Measurements from ENCODE around the gene NOTUM. TPM values are rescaled to one million over a fixed set of nuclear protein-coding genes. Genes with fewer than 3 reads are reported as not detected.

NOTUM gene
- total RNA-seq, 1 experiment from 2014 or later: not detected

DNA sequence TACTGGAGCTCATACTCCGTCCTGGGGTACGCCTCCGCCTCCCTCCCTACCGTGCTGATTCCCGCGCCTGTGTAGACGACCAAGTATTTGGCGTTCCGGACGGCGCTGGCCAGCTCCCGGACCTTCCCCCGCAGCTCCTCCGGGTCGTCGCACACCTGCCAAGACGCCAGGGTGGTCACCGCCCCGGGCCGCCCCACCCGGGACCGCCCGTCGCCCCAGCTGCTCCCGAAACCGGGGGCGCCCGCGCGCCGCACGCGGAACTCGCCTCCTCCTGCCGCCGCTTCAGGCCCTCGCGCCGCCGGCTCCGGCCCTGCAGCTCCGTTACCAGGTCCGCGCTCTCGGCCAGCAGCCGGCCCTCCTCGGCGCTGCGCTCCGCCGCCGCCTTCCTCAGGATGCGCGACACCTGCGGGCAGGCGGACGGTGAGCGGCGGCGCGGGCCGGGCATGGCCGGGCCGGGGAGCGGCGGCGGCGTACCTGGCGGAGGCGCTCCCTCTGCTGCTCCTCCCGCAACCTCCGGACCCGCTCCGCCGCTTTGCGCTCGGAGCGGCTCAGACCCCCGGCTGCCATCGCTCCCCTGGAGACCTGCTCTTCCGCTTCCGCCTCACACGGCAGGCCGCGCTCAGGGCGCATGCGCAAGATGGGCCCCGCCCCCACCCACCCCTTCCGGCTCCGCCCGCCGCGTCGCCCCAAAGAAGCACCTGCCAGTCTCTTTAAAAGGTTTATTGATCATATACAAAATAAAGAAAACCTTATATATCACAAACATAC lies 43.2 kb downstream of the NOTUM start, which contains the start of gene SIRT7:
SIRT7 (minus strand) TSS at position 612 of the 768 bp plus-strand sequence; CDS start at position 567, 45 bp downstream.
- Mint-ChIP-seq H3K9me3 (ENCODE audit: low read depth, unreplicated experiment) (no peaks in the 10 kb centered on the region), H3K4me3 (ENCODE audit: low read depth, unreplicated experiment) (peak within 1 kb of the TSS; percentile 93), H3K27ac (ENCODE audit: unreplicated experiment) (peak within 1 kb of the TSS; percentile 77), H3K36me3 (ENCODE audit: insufficient read depth, unreplicated experiment) (peaks cover 90% of the 10 kb centered on the region), H3K27me3 (ENCODE audit: unreplicated experiment) (no peaks in the 10 kb centered on the region), H3K4me1 (ENCODE audit: low read depth, unreplicated experiment) (peaks cover 51% of the 10 kb centered on the region)
- DNase-seq: peak; percentile 77
- CTCF ChIA-PET: interaction anchor here (0.9 to 1.5 kb wide), 4 partner anchors 9 to 106 kb away, joined by 3 to 4 read pairs (median 3); partner anchors contain the start of genes CENPX and LRRC45
- TF ChIP-seq, protein P1, sequence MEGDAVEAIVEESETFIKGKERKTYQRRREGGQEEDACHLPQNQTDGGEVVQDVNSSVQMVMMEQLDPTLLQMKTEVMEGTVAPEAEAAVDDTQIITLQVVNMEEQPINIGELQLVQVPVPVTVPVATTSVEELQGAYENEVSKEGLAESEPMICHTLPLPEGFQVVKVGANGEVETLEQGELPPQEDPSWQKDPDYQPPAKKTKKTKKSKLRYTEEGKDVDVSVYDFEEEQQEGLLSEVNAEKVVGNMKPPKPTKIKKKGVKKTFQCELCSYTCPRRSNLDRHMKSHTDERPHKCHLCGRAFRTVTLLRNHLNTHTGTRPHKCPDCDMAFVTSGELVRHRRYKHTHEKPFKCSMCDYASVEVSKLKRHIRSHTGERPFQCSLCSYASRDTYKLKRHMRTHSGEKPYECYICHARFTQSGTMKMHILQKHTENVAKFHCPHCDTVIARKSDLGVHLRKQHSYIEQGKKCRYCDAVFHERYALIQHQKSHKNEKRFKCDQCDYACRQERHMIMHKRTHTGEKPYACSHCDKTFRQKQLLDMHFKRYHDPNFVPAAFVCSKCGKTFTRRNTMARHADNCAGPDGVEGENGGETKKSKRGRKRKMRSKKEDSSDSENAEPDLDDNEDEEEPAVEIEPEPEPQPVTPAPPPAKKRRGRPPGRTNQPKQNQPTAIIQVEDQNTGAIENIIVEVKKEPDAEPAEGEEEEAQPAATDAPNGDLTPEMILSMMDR (IDR thresholded peaks at IDR 0.05; ENCODE audit: unreplicated experiment): no peak
- no TSS peak for BruUV-seq (replicated peaks)
- intact Hi-C loops (cut with micrococcal nuclease; ENCODE audit: unreplicated experiment): no loop called here

DNA sequence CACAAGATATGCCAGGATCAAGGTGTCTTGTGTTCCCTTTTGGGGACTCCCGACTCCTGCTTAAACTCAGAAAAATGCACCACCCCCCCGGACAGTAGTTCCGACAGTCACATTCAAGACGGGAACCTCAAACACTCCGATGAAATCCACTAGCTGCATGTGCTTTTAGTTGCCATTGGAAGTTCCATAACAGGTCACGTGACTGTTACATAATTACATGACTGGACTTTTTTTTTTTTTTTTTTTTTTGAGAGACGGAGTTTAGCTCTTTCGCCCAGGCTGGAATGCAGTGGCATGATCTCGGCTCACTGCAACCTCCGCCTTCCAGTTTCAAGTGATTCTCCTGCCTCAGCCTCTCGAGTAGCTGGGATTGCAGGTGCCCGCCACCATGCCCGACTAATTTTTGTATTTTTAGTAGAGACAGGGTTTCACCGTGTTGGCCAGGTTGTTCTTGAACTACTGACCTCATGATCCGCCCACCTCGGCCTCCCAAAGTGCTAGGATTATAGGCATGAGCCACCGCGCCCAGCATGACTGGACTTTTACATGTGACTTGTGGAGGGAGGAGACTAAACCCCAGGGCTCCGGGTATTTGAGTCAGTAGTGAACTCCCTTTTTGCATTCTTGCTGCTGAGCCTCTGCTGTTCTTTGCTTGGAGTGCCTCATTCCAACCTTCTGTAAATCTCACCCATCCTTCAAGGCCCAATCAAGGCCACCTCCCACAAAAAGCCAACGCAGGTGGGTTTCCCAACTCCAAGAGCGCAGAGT lies 44.6 kb downstream of the NOTUM start:
- Mint-ChIP-seq H3K4me3 (ENCODE audit: low read depth, unreplicated experiment) (peak overlapping the region; percentile 93), H3K9me3 (ENCODE audit: low read depth, unreplicated experiment) (no peaks in the 10 kb centered on the region), H3K27me3 (ENCODE audit: unreplicated experiment) (no peaks in the 10 kb centered on the region), H3K36me3 (ENCODE audit: insufficient read depth, unreplicated experiment) (peaks cover 92% of the 10 kb centered on the region), H3K27ac (ENCODE audit: unreplicated experiment) (peak overlapping the region; percentile 71), H3K4me1 (ENCODE audit: low read depth, unreplicated experiment) (peaks cover 57% of the 10 kb centered on the region)
- no TSS peak for BruUV-seq (replicated peaks)
- CTCF ChIA-PET: interaction anchor here (0.9 to 1.5 kb wide), 3 partner anchors 12 to 107 kb away, joined by 3 read pairs; partner anchors contain the start of genes CENPX and LRRC45
- TF ChIP-seq, protein P1 (IDR thresholded peaks at IDR 0.05; ENCODE audit: unreplicated experiment): no peak
- intact Hi-C loops (cut with micrococcal nuclease; ENCODE audit: unreplicated experiment): no loop called here
- DNase-seq: no peak

DNA sequence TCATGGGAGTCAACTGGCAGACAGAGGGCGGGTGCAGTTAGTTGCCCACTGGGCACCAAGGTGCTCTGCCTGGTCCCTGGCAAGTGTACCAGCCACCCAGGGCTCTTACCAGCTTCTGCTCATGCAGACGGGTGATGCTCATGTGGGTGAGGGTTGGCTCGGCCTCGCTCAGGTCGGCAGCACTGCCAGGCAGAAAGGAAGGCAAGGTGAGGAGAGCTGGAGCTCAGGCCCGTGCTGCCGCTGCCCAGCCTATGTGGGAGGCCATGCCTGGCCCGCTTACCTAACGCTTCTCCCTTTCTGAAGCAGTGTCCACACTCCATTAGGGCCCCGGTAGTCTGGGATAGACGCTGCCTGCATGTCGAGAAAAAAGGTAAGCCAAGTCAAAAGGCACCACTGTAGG lies 45.7 kb downstream of the NOTUM start:
- TF ChIP-seq, protein P1 (IDR thresholded peaks at IDR 0.05; ENCODE audit: unreplicated experiment): no peak
- H3K27me3 Mint-ChIP-seq (ENCODE audit: unreplicated experiment): no peaks in the 10 kb centered on the region
- peaks cover 58% of the 10 kb centered on the region for H3K4me1 Mint-ChIP-seq (ENCODE audit: low read depth, unreplicated experiment)
- CTCF ChIA-PET: no interaction called here
- no peak for DNase-seq
- peaks cover 91% of the 10 kb centered on the region for H3K36me3 Mint-ChIP-seq (ENCODE audit: insufficient read depth, unreplicated experiment)
- intact Hi-C loops (cut with micrococcal nuclease; ENCODE audit: unreplicated experiment): no loop called here
- no peak overlapping the region for H3K27ac Mint-ChIP-seq (ENCODE audit: unreplicated experiment)
- no peak overlapping the region for H3K4me3 Mint-ChIP-seq (ENCODE audit: low read depth, unreplicated experiment)
- no TSS peak for BruUV-seq (replicated peaks)
- H3K9me3 Mint-ChIP-seq (ENCODE audit: low read depth, unreplicated experiment): no peaks in the 10 kb centered on the region

DNA sequence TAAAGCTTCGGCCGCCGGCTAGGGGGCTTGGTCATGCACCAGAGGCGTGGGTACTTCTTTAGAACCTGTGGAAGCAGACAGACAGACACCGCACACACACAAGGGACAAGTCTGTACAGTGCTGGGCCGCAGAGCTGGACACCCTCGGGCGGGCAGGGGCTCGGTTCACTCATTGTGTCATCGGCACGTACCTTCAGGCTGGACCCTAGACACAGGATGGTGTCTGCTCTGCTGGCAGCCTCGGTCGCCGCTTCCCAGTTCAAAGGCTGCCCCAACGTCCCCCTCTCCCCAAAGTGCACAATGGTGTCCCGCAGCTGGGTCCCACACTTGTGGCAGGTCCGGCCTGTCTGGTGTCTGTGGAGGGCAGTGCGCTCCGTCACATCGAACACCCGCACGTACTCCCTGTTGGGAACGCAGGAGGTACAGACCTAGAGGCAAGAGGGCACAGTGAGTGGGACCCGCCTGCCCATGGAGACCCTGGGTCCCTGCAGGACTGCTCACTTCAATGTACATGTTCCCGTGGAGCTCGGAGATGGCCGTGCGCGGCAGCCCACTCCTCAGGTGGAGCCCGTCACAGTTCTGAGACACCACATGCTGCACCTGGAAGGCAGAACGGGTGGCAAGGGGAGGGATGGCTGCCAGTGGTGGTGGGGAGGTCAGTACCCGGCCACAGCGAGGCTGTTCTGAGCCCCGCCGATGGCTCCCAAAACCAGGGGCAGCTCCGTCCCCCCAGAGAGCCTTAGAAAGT lies 46.7 kb downstream of the NOTUM start:
- CTCF ChIA-PET: interaction anchor here (0.5 kb wide), 1 partner anchor 108 kb away, joined by 4 read pairs; the partner anchor contains the start of gene CENPX
- intact Hi-C loops (cut with micrococcal nuclease; ENCODE audit: unreplicated experiment): no loop called here
- H3K36me3 Mint-ChIP-seq (ENCODE audit: insufficient read depth, unreplicated experiment): peaks cover 84% of the 10 kb centered on the region
- TF ChIP-seq, protein P1 (IDR thresholded peaks at IDR 0.05; ENCODE audit: unreplicated experiment): no peak
- no peak overlapping the region for H3K4me3 Mint-ChIP-seq (ENCODE audit: low read depth, unreplicated experiment)
- no peaks in the 10 kb centered on the region for H3K27me3 Mint-ChIP-seq (ENCODE audit: unreplicated experiment)
- BruUV-seq (replicated peaks): no TSS peak
- DNase-seq: no peak
- peaks cover 60% of the 10 kb centered on the region for H3K4me1 Mint-ChIP-seq (ENCODE audit: low read depth, unreplicated experiment)
- H3K9me3 Mint-ChIP-seq (ENCODE audit: low read depth, unreplicated experiment): no peaks in the 10 kb centered on the region
- H3K27ac Mint-ChIP-seq (ENCODE audit: unreplicated experiment): no peak overlapping the region
